Epithelial cell of proximal tubule (primary cell): ENCODE results near the gene IQCC. TPM values are rescaled to one million over a fixed set of nuclear protein-coding genes. Genes with fewer than 3 reads are reported as not detected.

Source experiments
- DNase-seq: peaks from one replicate; pipeline ENCODE4 v3.0.0-alpha.2; 2011; ENCODE audit warnings: low read depth
- H3K4me3 ChIP-seq: 2 replicates; pipeline ENCODE4 v1.5.1; 2011; ENCODE audit warnings: low read depth, mild to moderate bottlenecking, low read length
- CTCF ChIP-seq: conservative IDR thresholded peaks from 2 replicates; pipeline ENCODE4 v1.5.1; 2012; ENCODE audit warnings: low read depth, mild to moderate bottlenecking, low read length
- total RNA-seq: library from RNA; depleted of rRNA; stranded (reverse); fragments of >200 nt; gene quantifications from 2 replicates; pipeline ENCODE4 v1.2.3, GENCODE V29; 2015

IQCC gene
- total RNA-seq, 1 donor from 2014 or later, result 4.6 TPM

GRCh38 chr1:32216566-32216965 lies 11.1 kb downstream of the IQCC start:
- no peak for DNase-seq
- H3K4me3 ChIP-seq, result no peak overlapping the region
- no peak for TF ChIP-seq CTCF

- no peak for DNase-seq
- H3K4me3 ChIP-seq, result no peak overlapping the region
- TF ChIP-seq CTCF, result no peak
Observed at GRCh38 chr1:32219022-32219421, 13.6 kb downstream of the IQCC start.

- no peak for TF ChIP-seq CTCF
- DNase-seq, result peak; percentile 61
- peak overlapping the region; percentile 89 for H3K4me3 ChIP-seq
Observed at GRCh38 chr1:32220746-32221580, 15.5 kb downstream of the IQCC start.

GRCh38 chr1:32221581-32221979 lies 16.1 kb downstream of the IQCC start:
- peak overlapping the region; percentile 89 for H3K4me3 ChIP-seq
- no peak for TF ChIP-seq CTCF
- no peak for DNase-seq

- DNase-seq, result peak; percentile 44
- no peak for TF ChIP-seq CTCF
- peak within 1 kb of the TSS; percentile 89 for H3K4me3 ChIP-seq
Observed at GRCh38 chr1:32221980-32222755, 16.7 kb downstream of the IQCC start, which contains the start of the genes EIF3I and TMEM234. EIF3I (plus strand) TSS chr1:32222407; CDS start chr1:32222442, 35 bp downstream. TMEM234 (minus strand) TSS chr1:32222353; CDS start chr1:32222322, 31 bp downstream.

GRCh38 chr1:32223683-32224082 lies 18.2 kb downstream of the IQCC start:
- TF ChIP-seq CTCF, result no peak
- DNase-seq, result no peak

More at GRCh38 chr1:32223683-32224082, 18.2 kb downstream of the IQCC start:
- no peak overlapping the region for H3K4me3 ChIP-seq
